GM21423 (cell line): Measurements from ENCODE around the gene BIRC6.
A peak's percentile ranks its signal among the peaks of the same experiment; 100 is the strongest.
"Not testable (repeated sequence)": the region's sequence is repeated elsewhere in the genome, so short reads cannot be mapped to it uniquely, and the experiment has no call there.

Experiments
- ATAC-seq: cut with Tn5 transposase; IDR thresholded peaks from one replicate; pipeline ENCODE4 v1.9.1; 2021; ENCODE audit warnings: mild to moderate bottlenecking, moderate library complexity; ENCODE audit not compliant: unreplicated experiment

BIRC6 gene

GRCh38 chr2:32611366-32611765, 254.5 kb downstream of the BIRC6 start:
- no peak for ATAC-seq

DNA sequence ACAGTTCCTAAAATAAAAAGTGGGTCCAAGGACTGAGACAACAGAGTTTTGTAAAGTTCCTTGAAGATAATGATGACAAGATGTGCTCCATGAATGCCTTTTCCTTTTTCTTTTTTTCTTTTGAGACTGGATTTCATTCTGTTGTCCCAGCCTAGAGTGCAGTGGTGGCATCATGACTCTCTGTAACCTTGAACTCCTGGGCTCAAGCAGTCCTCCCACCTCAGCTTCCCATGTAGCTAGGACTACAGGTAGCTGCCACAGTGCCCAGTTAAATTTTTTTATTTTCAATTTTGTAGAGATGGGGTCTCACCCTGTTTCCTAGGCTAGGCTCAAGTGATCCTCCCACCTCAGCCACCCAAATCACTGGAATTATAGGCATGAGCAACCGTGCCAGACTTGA, 254.9 kb downstream of the BIRC6 start:
- ATAC-seq, result no peak

- no peak for ATAC-seq
These were observed 257.3 kb downstream of the BIRC6 start for GRCh38 chr2:32614084-32614483.

- no peak for ATAC-seq
These were observed 260.9 kb downstream of the BIRC6 start for GRCh38 chr2:32617599-32618189.

GRCh38 chr2:32622570-32623310, 265.9 kb downstream of the BIRC6 start:
- no peak for ATAC-seq

DNA sequence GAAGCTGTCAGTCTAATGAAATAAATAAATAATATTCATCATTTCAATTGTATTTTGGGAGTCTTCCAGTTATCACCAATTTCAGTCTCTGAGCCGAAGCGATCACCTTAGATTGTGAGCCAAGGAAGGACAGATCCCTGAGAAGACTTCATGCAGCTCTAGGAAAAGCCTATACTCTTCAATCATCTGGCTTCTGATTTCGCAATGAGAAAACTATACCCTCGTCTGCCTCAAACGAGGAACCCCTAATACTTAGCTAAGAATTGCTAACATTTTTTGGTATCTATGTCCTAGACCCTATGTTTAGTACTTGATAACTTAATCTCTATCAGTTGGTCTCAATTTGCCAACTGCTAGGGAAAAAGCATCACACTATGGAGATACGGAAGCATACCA, 266.5 kb downstream of the BIRC6 start:
- ATAC-seq, result no peak

GRCh38 chr2:32624812-32625211, 268.0 kb downstream of the BIRC6 start:
- no peak for ATAC-seq

GRCh38 chr2:32626639-32627221, 269.9 kb downstream of the BIRC6 start:
- no peak for ATAC-seq

DNA sequence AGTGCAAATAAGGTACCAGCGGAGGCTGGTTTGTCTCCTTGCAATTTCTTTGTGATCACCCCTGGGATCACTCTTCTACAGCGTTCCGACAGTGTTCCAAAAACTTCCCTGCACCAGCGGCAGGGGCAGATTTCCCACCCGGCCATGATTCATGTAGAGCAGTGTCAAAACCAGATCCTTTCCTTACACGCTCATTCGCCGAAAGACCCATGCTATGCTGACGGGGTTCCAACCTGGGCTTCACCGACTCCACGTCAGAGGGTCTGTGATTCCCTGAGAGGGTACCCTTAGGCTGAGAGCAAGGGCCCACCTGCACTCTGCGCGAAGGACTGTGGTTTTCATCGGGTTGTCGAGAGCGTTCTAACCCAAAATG, 270.6 kb downstream of the BIRC6 start:
- peak; percentile 36 for ATAC-seq

DNA sequence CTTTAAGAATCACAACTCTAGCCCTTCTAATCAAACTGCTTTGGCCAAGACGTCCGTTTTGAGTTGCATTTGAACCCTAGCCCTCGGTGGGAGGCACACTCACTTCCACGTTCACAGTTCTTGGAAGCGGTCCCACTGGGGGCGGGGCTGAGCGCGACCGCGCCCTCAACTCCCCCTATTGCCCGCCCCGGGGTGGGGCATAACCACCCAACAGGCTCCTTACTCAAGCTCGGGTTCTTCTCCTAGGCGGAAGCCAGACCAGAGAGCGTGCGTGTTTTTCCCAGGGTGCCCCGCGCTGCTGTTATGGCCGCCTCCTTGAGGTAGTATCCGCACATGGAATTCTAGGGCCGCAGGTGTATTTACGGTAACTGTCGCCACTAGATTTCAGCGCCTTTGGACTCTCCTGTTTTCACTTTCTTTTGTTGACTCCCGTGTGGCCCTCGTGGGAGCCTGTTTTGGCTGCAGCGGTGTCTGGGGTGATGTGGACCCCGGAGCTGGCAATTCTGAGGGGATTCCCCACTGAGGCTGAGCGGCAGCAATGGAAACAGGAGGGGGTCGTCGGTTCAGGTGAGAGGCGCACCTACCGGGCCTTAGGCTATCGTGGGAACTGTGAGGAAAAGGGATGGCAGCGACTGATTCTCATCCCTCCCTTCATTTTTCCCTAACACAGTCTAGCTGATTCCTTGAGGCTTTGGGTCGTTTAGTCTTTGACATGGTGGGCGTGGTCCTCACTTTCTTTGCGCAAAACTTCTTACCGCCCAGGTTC, 271.2 kb downstream of the BIRC6 start, which contains the start of gene TTC27:
Gene TTC27 (plus strand): TSS at position 237 of the 766 bp plus-strand sequence. CDS start 243 bp downstream, at position 480.
- peak; percentile 100 for ATAC-seq

- no peak for ATAC-seq
These were observed 275.3 kb downstream of the BIRC6 start for GRCh38 chr2:32632089-32632488.

GRCh38 chr2:32633040-32633439, 276.2 kb downstream of the BIRC6 start:
- no peak for ATAC-seq

DNA sequence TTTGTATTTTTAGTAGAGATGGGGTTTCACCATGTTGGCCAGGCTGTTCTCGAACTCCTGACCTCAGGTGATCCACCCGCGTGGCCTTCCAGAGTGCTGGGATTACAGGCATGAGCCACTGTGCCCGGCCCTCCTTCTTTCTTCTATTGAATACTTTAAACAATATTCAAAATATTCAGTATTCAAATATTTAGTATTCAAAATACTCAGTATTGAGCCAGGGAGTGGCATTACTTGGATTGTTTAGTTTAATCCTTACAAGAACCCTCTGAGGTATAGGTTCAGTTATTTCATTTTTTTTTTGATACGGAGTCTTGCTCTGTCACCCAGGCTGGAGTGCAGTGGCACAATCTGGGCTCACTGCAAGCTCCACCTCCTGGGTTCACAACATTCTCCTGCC, 281.7 kb downstream of the BIRC6 start:
- ATAC-seq, result not testable (repeated sequence)

DNA sequence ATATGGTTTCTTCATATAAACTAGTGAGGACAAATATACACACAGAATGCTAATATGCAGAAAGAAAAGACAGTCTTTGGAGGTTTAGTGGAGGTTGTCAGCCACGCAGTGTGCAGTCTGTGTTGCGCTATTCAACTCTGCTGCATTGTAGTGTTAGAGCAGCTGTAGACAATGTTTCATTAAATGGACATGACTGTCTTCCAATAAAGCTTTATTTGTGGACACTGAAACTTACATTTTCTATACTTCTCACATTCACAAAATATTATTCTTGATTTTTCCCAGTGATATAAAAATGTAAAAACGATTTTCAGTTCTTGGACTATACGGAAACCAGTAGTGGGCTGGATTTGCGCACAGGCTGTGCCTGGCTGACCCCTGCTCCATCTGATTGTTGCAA, 284.4 kb downstream of the BIRC6 start:
- ATAC-seq, result no peak

DNA sequence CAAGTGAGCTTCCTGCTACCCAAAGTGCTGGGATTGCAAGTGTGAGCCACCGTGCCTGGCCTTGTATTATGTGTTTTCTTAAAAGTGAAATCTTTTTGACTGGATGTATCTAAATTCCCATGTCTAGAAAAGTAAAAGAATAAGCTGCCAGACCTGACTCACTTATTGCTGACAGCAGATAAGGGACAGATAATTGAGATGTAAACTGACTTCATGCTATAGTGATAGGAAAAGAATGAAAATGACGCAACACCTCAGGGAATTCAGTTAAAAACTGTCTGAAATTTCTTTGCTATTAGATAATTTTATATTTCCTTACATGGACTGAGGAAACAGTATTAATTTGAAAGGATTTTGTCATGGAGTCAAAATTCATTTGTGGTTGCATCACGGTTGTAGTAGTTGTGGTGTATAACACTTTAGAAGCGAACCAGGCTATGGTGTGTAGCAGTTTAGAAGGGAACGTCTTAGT, 290.4 kb downstream of the BIRC6 start:
- no peak for ATAC-seq

DNA sequence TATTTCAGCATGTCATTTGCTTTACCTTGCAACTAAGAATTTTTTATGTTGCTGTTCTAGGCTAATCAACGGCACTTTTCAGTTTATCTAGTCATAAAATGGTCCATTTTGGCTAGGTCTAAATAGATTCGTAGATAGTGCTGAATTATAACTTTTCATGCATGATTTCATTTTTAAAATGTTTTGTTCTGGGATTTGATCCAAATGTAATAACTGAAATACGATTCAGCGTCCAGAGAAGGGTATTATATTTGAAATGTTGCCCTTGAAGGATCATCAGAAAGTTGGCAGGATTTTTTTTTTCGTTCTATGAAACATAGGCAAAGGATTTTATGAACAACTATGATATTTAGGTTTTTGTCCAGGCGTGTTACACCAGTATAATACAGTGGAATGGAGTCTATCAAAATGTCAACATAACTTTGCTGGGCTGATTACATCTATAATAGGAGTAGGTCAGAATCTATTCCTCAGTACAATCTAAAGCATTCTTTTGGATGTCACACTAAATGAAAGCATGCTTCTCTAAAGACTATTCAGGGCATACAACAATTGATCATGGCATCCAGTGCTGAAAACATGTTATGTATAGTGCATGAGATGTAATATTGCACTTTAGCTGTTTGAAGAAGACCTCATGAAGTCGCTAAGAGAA, 295.9 kb downstream of the BIRC6 start:
- ATAC-seq, result no peak

- no peak for ATAC-seq
These were observed 299.2 kb downstream of the BIRC6 start for GRCh38 chr2:32656069-32656468.

- no peak for ATAC-seq
These were observed 307.0 kb downstream of the BIRC6 start for GRCh38 chr2:32663864-32664263.

GRCh38 chr2:32666704-32667103, 309.9 kb downstream of the BIRC6 start:
- no peak for ATAC-seq

DNA sequence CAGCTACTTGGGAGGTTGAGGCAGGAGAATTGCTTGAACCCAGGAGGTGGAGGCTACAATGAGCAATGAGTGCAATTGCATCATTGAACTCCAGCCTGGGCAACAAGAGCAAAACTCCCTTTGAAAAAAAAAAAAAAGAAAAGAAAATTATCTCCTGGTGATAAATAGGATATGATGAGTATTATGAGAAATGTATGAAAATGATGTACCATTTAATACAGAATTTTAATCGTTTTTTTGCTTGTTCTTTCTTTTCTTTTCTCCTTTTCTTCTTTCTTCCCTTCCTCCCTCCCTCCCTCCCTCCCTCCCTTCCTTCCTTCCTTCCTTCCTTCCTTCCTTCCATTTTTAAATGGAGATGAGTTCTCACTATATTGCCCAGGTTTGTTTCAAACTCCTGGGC, 311.4 kb downstream of the BIRC6 start:
- ATAC-seq, result no peak
